HG03097 (cell line): ENCODE results near the gene ECHDC3.
"Not testable (repeated sequence)": the region's sequence is repeated elsewhere in the genome, so short reads cannot be mapped to it uniquely, and the experiment has no call there.

Source experiments
- ATAC-seq: cut with Tn5 transposase; IDR thresholded peaks from one replicate; pipeline ENCODE4 v1.9.1; 2021; ENCODE audit not compliant: unreplicated experiment, low FRiP score

Gene ECHDC3

DNA sequence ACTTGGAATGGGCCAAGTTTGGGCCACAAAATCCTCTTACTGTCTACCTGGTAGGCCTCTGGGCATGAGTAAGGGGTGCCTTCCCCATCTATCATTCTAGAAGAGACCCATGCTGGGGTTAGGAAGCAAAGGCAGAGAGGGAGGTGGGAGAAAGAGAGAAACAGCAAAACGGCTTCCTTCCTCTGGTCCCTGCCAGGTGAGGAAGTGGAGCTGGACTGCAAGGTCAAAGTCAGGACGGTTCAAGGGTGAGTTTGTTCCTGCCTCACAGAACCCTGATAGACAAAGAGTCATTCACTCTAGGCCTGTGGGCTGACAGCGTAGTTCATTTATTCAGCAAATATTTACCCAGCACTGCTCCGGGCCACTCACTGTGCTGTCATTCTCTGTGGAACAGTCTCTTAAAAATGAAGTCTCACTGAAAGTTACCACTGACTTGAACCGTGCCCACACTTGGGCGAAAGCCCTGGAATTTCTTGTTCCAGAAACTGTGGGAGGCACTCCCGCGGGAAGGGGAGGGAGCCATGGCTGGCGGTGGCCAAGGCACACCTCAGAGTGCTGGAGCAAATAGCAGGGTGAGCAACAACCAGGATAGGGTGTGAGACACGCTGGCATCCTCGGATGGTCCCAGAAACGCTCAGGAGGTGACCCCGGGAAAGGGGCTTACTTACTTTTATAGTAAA is 26.2 kb upstream of the ECHDC3 start:
- no peak for ATAC-seq

DNA sequence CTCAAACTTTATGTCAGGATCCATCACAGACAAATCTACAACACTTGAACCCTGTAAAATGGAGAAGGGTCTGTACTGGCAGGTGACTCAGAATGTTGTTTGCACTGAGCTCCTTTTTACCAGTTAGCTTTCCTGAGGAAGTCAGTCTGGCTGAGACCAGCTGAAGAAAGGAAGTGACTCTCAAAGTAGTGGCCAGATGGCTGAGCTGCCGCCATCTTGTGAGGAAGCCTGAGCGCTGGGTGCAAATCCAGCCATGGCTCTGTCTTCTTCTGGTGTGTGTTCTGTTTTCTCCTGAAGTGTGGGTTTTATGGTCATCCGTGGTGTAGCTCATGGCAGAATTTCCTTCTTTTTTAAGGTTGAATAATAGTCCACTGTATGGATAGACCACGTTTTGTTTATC is 25.5 kb upstream of the ECHDC3 start:
- ATAC-seq = no peak

DNA sequence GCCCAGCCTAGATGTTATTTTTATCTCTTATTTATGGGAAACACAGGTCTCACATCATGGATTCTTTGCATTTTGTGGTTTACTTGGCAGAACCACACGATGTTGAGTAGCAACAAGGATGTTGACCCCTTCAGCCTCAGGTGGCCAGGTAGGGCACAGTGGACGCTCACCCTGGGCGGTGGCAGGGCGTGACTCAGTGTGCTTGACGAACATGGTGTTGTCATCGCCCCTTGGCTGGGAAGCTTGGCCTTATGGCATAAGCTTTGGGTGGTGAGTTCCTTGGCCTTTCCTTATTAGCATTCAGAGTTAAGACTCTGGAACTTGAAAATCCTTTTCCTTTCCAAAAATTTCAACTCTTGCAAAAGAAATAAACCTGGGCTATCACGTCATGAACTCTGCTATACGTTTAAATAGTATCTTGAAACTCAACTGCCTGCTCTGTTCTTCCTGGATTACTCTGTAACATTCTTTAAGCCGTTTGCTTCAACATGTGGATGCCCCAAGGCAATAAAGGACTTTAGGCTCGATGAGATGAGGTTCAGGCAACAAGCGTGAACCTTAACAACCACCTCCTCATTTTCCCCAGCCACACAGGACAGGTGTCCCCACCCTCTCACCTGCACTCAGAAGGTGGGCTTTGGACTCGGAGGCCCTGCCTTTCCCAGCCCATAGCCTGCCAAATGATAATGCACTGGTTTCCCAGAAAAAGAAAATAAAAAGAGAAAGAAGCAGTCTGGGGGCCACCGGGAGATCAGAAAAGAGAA is 22.5 kb upstream of the ECHDC3 start:
- ATAC-seq = no peak

DNA sequence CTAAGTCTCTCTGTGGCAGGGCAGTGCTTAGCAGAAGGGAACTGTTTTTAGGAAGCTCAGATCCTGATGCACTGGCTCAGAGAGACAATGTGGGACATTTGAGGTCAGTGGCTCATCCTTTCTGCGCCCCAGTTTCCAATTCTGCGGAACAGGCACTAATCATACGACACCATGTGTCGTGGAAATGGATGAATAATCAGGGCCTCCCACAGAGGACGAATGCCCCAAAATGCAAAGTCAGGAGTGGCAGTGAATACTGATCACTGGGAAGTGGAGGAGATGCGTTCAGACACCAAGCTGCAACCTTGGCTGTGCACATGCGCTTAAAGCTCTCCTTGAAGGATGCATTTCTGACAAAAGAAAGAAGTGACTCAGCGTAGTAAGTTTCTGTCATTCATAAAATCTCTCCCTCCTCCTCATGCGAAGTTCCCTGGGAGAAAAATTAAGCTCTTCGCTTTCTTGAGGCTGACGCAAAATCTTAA is 21.9 kb upstream of the ECHDC3 start:
- no peak for ATAC-seq

DNA sequence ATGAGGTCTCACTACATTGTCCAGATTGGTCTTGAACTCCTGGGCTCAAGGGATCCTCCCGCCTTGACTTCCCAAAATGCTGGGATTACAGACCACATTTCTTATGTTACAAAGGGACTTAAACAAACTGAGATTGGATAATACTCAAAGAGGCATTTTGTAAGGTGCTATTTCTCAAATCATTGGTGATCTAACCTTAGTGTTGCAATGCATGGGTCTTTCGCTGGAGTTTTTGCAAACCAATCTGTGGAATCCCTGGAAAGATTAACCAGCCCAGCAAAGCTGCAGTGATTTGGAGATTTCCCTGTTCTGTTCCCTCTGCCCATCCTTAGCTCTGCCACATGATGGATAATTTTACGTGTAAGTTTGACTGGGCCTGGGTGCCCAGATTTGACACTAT is 20.4 kb upstream of the ECHDC3 start:
- no peak for ATAC-seq

DNA sequence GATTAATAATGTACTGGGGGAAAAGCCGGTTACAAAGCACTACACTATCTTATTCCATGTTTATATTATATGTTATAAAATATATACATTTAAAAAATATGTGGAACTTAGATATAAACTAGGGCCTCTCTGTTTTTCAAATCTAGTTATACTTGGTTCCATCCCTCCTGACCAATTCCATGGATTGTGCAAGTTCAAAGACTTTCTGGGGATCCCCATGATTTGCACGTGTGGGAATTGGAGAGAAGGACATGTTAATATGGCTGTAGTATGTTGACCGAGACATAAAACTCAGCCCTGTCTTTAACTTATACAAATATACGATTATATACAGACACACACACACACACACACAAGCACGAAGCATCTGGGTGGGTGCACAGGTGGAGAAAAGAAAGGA is 18.8 kb upstream of the ECHDC3 start:
- no peak for ATAC-seq

DNA sequence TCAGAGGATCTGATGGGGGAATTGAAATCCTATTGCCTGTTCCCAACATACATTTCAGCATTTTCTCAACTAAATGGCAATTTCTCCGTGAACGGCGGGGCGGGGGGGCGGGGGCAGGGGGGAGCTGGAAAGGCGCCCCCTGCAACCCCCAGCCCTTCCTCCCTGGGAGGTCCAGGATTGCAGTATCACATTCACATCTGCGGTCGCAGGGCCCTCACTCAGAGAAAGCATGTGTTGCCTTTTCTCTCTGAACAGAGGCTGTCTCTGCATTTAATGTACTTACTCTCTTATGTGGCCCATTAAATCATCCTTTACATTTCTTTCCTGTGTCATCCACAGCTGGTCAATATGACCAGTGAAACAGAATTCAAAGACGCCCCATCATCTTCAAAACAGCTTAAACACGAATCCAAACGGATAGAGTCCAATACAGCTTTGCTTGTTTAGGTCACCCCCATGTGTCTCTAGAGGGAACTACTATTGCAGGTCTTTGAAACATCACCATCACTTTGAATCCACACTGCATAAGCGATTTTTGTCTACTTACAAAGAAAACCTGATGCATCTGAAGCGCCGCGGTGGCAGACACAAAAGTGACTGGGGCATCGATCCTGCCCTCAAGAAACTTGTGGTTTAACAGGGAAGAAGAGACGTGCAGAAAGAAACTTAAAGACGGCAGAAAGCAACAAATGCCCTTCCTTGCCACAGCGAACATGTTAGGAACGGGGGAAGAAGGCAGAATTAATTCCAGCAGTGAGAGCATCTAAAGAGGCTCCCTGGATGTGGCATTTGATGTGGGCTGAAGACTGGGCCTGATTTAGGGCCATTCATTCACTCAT is 17.0 kb upstream of the ECHDC3 start:
- ATAC-seq = no peak

DNA sequence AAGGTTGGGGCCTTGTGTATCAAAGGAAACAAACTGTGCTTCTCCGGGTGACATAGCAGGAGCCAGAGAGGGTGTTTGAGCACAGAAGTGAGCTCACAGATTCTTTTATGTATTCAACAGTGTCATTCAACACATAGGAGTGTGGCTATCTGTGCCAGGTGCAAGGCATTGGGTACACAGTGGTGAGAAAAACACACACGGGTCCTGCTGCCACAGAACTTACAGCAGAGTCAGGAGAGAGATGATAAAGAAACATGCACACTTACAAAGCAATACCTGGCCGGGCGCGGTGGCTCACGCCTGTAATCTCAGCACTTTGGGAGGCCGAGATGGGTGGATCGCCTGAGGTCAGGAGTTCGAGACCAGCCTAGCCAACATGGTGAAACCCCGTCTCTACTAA is 16.3 kb upstream of the ECHDC3 start:
- ATAC-seq = no peak

DNA sequence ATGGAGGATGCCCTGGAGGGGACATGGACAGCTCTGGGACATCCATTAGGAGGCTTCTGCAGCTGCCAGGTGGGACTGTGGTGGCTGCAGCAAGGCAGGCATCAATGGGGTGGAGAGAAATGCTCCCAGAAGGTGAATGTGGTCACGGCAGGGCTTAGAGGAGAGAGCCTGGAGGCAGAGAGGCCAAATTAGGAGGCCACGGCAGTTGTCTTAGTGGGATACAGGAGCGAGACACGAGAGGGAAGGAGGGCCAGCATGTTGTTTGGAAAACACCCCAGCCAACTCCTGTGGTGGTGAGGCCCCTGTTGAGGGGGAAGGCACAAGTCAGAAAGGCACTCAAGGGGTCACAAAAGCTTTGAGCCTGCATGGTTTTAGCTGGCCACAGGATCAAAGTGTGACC is 14.6 kb upstream of the ECHDC3 start:
- ATAC-seq = no peak

DNA sequence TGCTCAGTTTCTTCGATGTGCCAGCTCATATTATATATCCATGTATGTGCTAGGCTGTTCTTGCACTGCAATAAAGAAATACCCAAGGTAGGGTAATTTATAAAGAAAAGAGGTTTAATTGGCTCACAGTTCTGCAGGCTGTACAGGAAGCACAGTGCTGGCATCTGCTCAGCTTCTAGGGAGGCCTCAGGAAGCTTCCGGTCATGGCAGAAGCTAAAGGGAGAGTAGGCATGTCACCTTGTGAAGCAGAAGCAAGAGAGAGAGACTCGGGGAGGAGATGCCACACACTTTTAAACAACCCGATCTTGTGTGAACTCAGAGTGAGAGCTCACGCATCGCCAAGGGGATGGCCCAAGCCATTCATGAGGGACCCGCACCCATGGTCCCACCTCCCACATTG is 13.8 kb upstream of the ECHDC3 start:
- ATAC-seq = no peak

DNA sequence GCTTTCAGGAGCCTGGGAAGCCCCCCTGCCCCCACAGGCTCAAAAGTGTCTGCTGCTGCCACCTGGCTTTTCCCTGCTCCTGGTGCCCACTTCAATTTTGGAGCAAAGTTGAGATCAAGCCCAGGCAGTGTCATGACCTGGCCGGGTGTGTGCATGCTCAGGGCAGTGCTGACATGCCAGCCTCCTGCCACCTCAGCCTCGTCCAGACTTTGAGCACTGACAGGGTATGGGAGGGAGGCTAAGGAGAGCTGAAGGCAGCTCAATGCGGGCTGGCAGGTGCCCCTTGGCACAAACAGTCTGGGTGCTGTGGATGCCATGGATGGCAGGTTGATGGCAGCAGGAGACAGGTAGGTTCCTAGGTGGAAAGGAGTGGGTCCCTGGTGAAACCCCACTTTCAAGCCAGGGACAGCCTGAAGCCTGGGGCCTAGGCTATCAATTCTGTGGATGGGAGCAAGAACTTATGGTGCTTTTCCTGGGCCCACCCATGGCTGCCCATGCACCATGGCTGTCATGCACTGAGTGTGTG is 12.3 kb upstream of the ECHDC3 start:
- ATAC-seq = no peak

DNA sequence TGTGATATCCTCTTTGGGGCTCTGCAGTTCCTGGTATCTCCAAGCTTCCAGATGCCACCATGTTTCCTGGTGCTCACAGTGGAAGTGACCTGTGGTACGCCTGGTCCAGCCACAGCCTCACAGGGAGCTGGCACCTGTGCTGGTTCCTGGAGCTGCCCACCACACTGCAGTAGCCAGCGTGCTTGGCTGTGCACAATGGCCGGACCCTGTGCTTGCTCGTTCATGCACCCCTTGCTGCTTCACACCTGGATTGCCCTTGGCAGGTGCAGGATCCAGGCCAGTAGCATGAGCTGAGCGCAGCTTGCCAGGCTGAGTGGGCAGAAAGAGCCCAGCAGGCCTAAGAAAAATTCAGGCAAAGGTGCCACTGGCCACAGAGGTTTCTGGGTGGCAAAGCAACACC is 11.4 kb upstream of the ECHDC3 start:
- no peak for ATAC-seq

DNA sequence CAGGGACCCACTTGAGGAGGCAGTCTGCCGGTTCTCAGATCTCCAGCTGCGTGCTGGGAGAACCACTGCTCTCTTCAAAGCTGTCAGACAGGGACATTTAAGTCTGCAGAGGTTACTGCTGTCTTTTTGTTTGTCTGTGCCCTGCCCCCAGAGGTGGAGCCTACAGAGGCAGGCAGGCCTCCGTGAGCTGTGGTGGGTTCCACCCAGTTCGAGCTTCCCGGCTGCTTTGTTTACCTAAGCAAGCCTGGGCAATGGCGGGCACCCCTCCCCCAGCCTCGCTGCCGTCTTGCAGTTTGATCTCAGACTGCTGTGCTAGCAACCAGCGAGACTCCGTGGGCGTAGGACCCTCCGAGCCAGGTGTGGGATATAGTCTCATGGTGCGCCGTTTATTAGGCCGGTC is 5.4 kb upstream of the ECHDC3 start:
- not testable (repeated sequence) for ATAC-seq

DNA sequence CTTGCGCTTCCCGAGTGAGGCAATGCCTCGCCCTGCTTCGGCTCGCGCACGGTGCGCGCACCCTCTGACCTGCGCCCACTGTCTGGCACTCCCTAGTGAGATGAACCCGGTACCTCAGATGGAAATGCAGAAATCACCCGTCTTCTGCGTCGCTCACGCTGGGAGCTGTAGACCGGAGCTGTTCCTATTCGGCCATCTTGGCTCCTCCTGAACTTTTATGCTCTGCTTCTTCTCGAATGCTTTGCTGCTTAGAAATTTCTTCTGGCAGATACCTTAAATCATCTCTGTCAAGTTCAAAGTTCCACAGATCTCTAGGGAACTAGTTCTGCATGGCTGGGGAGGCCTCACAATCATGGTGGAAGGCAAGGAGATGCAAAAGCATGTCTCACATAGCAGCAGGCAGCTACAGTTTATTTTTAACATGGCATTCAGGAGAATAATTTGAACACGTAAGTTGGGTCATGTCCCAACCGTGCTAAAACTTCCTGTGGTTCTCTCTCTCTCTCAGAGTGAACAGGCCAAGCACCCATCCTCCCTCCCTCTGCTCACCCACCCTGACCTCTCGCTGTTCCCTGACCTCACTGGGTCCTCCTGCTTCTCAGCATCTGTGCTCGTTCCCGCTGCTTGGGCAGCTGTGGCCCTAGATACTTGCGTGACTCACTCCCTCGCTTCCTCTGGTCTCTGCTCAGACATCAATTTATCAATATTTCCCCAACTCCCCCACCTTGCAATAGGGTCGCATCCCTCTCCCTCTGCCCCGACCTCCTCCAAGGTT is 4.7 kb upstream of the ECHDC3 start:
- ATAC-seq = not testable (repeated sequence)

DNA sequence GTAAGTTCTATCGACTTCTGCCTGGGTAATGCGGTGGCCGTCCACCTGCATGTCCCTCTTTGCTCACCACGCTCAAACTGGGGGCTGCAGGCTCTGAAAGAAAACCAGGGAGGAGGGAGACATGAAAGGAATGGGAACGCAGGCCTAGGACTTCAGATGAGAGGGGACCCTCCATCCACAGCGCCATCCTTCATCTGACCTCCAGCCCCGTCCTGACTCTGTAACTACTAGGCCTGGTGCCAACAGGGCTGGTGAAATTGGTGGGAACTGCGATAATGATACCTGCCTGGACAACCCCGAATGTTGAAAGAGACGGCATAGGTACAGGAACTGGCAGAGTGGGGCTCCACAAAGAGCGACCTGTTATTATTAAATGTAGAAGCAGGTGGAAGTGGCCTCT is 1.3 kb upstream of the ECHDC3 start:
- ATAC-seq = no peak

DNA sequence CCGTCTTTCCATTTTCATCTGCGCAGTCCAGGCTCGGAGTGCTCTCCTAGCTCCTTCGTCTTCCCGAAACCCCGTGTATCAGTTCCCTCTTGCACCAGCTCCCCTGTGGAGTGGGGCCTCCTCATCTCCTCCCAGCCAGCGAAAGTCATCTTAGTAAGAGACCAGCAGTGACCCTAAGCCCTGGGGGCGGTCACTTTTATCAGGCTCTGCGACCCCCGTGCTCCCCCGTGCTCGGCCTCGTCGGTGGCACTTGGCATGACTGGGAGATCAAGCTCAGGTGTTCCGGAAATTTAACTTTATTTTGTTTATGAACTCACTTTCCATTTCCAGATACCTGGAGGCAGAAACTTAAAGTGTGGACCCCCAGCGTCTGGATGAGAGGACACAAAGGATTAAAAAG is 574 bp upstream of the ECHDC3 start:
- ATAC-seq = no peak

DNA sequence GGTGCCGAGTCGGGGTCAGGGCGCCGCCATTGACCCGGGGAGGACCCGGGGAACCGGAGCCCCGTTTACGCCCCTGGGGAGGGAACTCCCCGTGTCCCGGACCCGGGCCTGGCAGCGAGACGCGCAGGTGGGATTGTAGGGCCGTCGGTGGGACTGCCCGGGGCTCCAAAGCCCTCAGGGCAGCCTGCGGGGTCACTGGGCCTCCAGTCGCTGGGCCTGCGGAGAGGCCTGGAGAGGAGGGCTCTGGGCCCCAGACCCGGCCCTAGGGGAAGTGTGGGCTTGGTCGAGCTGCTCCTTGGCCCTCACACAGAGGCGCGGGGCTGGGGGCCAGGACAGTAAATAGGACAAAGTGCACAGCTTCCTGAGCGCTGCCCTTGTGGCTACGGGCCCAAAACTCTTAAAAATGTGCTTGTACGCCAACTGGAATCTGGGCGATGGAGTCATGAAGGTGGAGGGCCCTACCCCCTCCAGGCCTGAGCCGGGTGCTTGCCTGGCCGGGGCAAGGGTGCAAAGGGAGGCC is 657 bp downstream of the ECHDC3 start:
- ATAC-seq = no peak

DNA sequence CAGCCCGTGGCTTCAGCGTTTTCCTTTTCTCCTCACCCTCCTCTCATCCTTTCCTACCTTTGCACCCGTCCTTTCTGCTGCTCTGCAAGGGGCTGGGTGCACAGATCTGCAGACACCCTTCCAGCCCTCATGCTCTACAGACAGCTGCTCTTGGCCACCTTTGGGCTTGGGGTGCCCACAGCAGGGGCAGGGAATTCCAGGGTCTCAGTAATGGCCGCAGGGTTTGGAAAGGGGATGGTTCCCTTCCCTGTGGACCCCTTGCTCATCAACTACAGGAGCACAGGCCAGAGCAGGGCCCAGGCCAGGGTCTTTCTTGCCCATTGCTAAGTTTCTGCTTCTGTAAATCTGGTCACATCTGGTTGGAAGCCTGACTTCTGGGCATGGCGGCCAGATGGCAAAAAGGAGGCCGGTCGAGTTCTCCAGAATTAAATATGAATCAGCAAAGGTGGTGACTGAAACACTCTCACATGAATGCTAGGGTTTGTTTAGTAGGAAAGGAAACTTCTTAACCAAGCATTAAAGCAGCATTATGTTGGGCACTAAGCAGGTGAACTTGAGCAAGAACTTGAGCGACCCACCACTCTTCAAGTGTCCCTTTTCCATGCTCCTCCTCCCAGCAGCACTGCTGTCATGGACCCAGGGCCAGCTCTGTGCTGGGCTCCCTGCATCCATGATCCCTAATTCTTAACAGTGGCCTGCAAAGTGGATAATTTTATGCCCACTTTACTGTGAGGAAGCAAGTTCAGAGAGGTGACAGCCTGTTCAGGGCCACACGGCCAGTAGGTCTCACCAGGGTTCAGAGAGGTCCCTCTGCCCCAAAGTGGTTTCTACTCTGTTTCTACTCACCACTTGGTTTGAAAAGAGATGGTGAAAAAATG is 1.5 kb downstream of the ECHDC3 start:
- ATAC-seq = no peak

DNA sequence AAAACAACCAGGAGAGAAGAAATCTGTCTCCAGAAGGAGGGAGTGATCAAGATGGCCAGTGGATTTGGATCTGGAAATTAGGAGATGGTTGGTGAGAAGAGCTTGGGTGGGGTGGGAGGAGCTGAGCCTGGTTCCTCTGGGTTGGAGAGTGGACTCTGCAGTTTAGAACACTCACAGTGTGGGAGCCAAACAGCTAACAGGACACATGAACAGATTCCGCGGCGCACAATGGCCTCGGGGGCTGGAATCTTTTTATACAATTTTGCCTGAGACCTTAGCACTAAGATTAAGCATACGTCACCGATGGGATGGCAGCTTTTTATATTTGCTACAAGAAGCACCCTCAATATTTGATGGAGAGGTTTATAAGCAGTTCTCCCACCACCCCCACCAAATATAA is 2.9 kb downstream of the ECHDC3 start:
- no peak for ATAC-seq
